Neural cell (in vitro differentiated cells): ENCODE data around the gene MCCD1.

Source experiments
- CTCF ChIP-seq: fragments of 450-650 bp; IDR thresholded peaks from 2 replicates; pipeline ENCODE4 v1.5.1; 2014; ENCODE audit warnings: antibody characterized with exemption, mild to moderate bottlenecking, moderate library complexity; ENCODE audit not compliant: poor library complexity, severe bottlenecking
- EP300 ChIP-seq: fragments of 450-650 bp; conservative IDR thresholded peaks from 2 replicates; pipeline ENCODE4 v1.6.1; 2014; ENCODE audit warnings: antibody characterized with exemption, mild to moderate bottlenecking, moderate library complexity; ENCODE audit not compliant: poor library complexity, severe bottlenecking
- EZH2 ChIP-seq: fragments of 200-600, 300-800 bp; shearing (Covaris generic), sonication (generic); IDR thresholded peaks from 2 replicates; pipeline ENCODE4 v1.6.1; 2014; ENCODE audit warnings: antibody characterized with exemption, low read length, borderline replicate concordance, mild to moderate bottlenecking; ENCODE audit not compliant: insufficient read depth, poor library complexity, severe bottlenecking
- RAD21 ChIP-seq: fragments of 450-650 bp; conservative IDR thresholded peaks from 2 replicates; pipeline ENCODE4 v1.6.1; 2014; ENCODE audit warnings: antibody characterized with exemption, mild to moderate bottlenecking, moderate library complexity
- TAF1 ChIP-seq: IDR thresholded peaks from 2 replicates; pipeline ENCODE4 v1.6.1; 2012; ENCODE audit warnings: low read depth

GRCh38 chr6:31556307-31556706 is 27.5 kb downstream of the MCCD1 start:
- TF ChIP-seq TAF1 (no peak), EP300 (no peak), EZH2 (no peak), CTCF (no peak), RAD21 (no peak)
